DND-41 (cell line): ENCODE results near the gene CTBP2.
A peak's percentile ranks its signal among the peaks of the same experiment; 100 is the strongest.

ENCODE experiments used
- ATAC-seq: fragments of 200-7000 bp; cut with Tn5 transposase; 3 replicates; pipeline ENCODE4 v1.9.1; 2021; ENCODE audit warnings: low read depth; ENCODE audit not compliant: insufficient read depth
- DNase-seq: peaks from one replicate; pipeline ENCODE4 v3.0.0-alpha.2; 2020
- H2AFZ ChIP-seq: 2 replicates; pipeline ENCODE4 v1.6.0; 2012; ENCODE audit warnings: low read depth, low read length
- H3K27ac ChIP-seq: 2 replicates; pipeline ENCODE4 v1.5.1; 2012; ENCODE audit warnings: low read length, inconsistent platforms
- H3K27me3 ChIP-seq: fragments of 200-600 bp; sonication (generic); 2 replicates; pipeline ENCODE4 v1.6.0; 2012; ENCODE audit warnings: low read length, mild to moderate bottlenecking, inconsistent platforms; ENCODE audit not compliant: insufficient read depth, poor library complexity
- H3K36me3 ChIP-seq: 2 replicates; pipeline ENCODE4 v1.5.1; 2012; ENCODE audit warnings: low read length, inconsistent platforms; ENCODE audit not compliant: insufficient read depth
- H3K4me1 ChIP-seq: 2 replicates; pipeline ENCODE4 v1.5.1; 2012; ENCODE audit warnings: mild to moderate bottlenecking, low read length; ENCODE audit not compliant: insufficient read depth
- H3K4me2 ChIP-seq: 2 replicates; pipeline ENCODE4 v1.6.0; 2012; ENCODE audit warnings: mild to moderate bottlenecking, moderate library complexity, low read length, inconsistent platforms; ENCODE audit not compliant: insufficient read depth
- H3K4me3 ChIP-seq, 2 experiments: fragments of 200-600 bp in 1 of 2; shearing (Covaris generic) in 1 of 2; 2 replicates each; pipeline ENCODE4 v1.5.1; 2012 to 2016; ENCODE audit warnings: inconsistent platforms in 2 of 2, low read length in 2 of 2, mild to moderate bottlenecking in 2 of 2, low read depth in 1 of 2, moderate library complexity in 1 of 2
- H3K79me2 ChIP-seq: 2 replicates; pipeline ENCODE4 v1.6.0; 2012; ENCODE audit warnings: low read length, inconsistent platforms; ENCODE audit not compliant: insufficient read depth
- H3K9ac ChIP-seq: 2 replicates; pipeline ENCODE4 v1.6.0; 2012; ENCODE audit warnings: low read depth, mild to moderate bottlenecking, inconsistent platforms, low read length, moderate library complexity
- H3K9me3 ChIP-seq: 2 replicates; pipeline ENCODE4 v1.5.1; 2012; ENCODE audit warnings: low read length, moderate library complexity, mild to moderate bottlenecking, inconsistent platforms; ENCODE audit not compliant: insufficient read depth, severe bottlenecking
- H4K20me1 ChIP-seq: 2 replicates; pipeline ENCODE4 v1.6.0; 2012; ENCODE audit warnings: low read length; ENCODE audit not compliant: insufficient read depth
- CTCF ChIP-seq: IDR thresholded peaks from 2 replicates; pipeline ENCODE4 v1.5.1; 2012; ENCODE audit warnings: borderline replicate concordance, low read length, moderate library complexity, mild to moderate bottlenecking; ENCODE audit not compliant: poor library complexity, severe bottlenecking; ENCODE audit errors: extremely low read depth
- EZH2 ChIP-seq: IDR thresholded peaks from 3 replicates; pipeline ENCODE4 v1.6.1; 2012; ENCODE audit warnings: borderline replicate concordance, low read depth, mild to moderate bottlenecking, moderate library complexity, low read length, inconsistent platforms; ENCODE audit not compliant: severe bottlenecking

CTBP2 gene

GRCh38 chr10:125148528-125148927, 11.8 kb downstream of the CTBP2 start:
- peaks cover 90% of the 10 kb centered on the region for H4K20me1 ChIP-seq
- H3K9ac ChIP-seq: no peak overlapping the region
- DNase-seq (no peak), ATAC-seq (no peak)
- no peak overlapping the region for H3K4me2 ChIP-seq
- no peaks in the 10 kb centered on the region for H3K9me3 ChIP-seq
- peaks cover 98% of the 10 kb centered on the region for H3K79me2 ChIP-seq
- H2AFZ ChIP-seq: no peak overlapping the region
- no peaks in the 10 kb centered on the region for H3K27me3 ChIP-seq
- peaks cover 12% of the 10 kb centered on the region for H3K36me3 ChIP-seq
- no peaks in the 10 kb centered on the region for H3K4me1 ChIP-seq
- no peak overlapping the region for H3K4me3 ChIP-seq
- H3K27ac ChIP-seq: no peak overlapping the region
- TF ChIP-seq CTCF (no peak), EZH2 (no peak)

- no peak overlapping the region for H3K9ac ChIP-seq
- TF ChIP-seq CTCF (no peak), EZH2 (no peak)
- peaks cover 11% of the 10 kb centered on the region for H3K36me3 ChIP-seq
- H3K27ac ChIP-seq: no peak overlapping the region
- H3K79me2 ChIP-seq: peaks cover 98% of the 10 kb centered on the region
- no peak; the same call in 2 of the 3 replicates for ATAC-seq
- H3K4me3 ChIP-seq: no peak overlapping the region
- no peaks in the 10 kb centered on the region for H3K4me1 ChIP-seq
- H4K20me1 ChIP-seq: peaks cover 89% of the 10 kb centered on the region
- H3K9me3 ChIP-seq: no peaks in the 10 kb centered on the region
- H3K4me2 ChIP-seq: no peak overlapping the region
- DNase-seq: peak; percentile 20
- no peaks in the 10 kb centered on the region for H3K27me3 ChIP-seq
- H2AFZ ChIP-seq: no peak overlapping the region
Observed at GRCh38 chr10:125147971-125148439, 12.4 kb downstream of the CTBP2 start.

GRCh38 chr10:125146791-125147579, 13.4 kb downstream of the CTBP2 start:
- no peak for TF ChIP-seq EZH2
- TF ChIP-seq CTCF: no peak
- DNase-seq (peak; percentile 11), ATAC-seq (peak; percentile 39; the same call in 1 of the 3 replicates)
- Histone ChIP-seq H3K27ac (no peak overlapping the region), H3K36me3 (peaks cover 6% of the 10 kb centered on the region; the same call in 1 of the 2 replicates), H3K4me3 (no peak overlapping the region), H3K27me3 (no peaks in the 10 kb centered on the region), H3K4me1 (no peaks in the 10 kb centered on the region), H3K9ac (no peak overlapping the region), H3K9me3 (no peaks in the 10 kb centered on the region), H2AFZ (no peak overlapping the region), H4K20me1 (peaks cover 87% of the 10 kb centered on the region), H3K4me2 (no peak overlapping the region), H3K79me2 (peaks cover 98% of the 10 kb centered on the region)
